Trophoblast cell (in vitro differentiated cells and primary cell): ENCODE data around the gene MXRA7.
"Not testable (repeated sequence)": the region's sequence is repeated elsewhere in the genome, so short reads cannot be mapped to it uniquely, and the experiment has no call there.

Source experiments
- DNase-seq, 2 donors: peaks; one replicate each; pipeline ENCODE4 v3.0.0-alpha.2; 2016
- H2AFZ ChIP-seq: 2 replicates; pipeline ENCODE4 v1.6.1; 2013; ENCODE audit warnings: low read length, moderate library complexity, mild to moderate bottlenecking; ENCODE audit not compliant: insufficient read depth, poor library complexity
- H2AK5ac ChIP-seq: 2 replicates; pipeline ENCODE4 v1.6.1; 2013; ENCODE audit warnings: mild to moderate bottlenecking, low read length
- H2BK120ac ChIP-seq: 2 replicates; pipeline ENCODE4 v1.6.1; 2013; ENCODE audit warnings: low read length, mild to moderate bottlenecking, moderate library complexity; ENCODE audit not compliant: insufficient read depth, poor library complexity
- H2BK12ac ChIP-seq: 2 replicates; pipeline ENCODE4 v1.6.1; 2013; ENCODE audit warnings: mild to moderate bottlenecking, low read length, moderate library complexity
- H2BK5ac ChIP-seq: 2 replicates; pipeline ENCODE4 v1.6.1; 2013; ENCODE audit warnings: low read length, low read depth, moderate library complexity, mild to moderate bottlenecking; ENCODE audit not compliant: poor library complexity
- H3K14ac ChIP-seq: 2 replicates; pipeline ENCODE4 v1.6.1; 2013; ENCODE audit warnings: mild to moderate bottlenecking, low read length
- H3K18ac ChIP-seq: 2 replicates; pipeline ENCODE4 v1.6.1; 2013; ENCODE audit warnings: mild to moderate bottlenecking, low read length
- H3K23ac ChIP-seq: 2 replicates; pipeline ENCODE4 v1.6.1; 2013; ENCODE audit warnings: low read length
- H3K27ac ChIP-seq: 2 replicates; pipeline ENCODE4 v1.5.1; 2013; ENCODE audit warnings: low read depth, mild to moderate bottlenecking, inconsistent platforms, low read length, moderate library complexity
- H3K27me3 ChIP-seq: 2 replicates; pipeline ENCODE4 v1.6.1; 2013; ENCODE audit warnings: inconsistent platforms, mild to moderate bottlenecking, low read length, moderate library complexity; ENCODE audit not compliant: insufficient read depth
- H3K36me3 ChIP-seq, 2 experiments: 1 replicate in 1 of 2; 2 replicates in 1 of 2; pipeline ENCODE4 v1.6.1; 2013; ENCODE audit warnings: low read length in 2 of 2, mild to moderate bottlenecking in 2 of 2, moderate library complexity in 1 of 2; ENCODE audit not compliant: insufficient read depth in 2 of 2, control insufficient read depth in 1 of 2
- H3K4ac ChIP-seq: 2 replicates; pipeline ENCODE4 v1.6.1; 2013; ENCODE audit warnings: low read depth, mild to moderate bottlenecking, low read length, moderate library complexity
- H3K4me1 ChIP-seq, 2 experiments: 1 replicate in 1 of 2; 2 replicates in 1 of 2; pipeline ENCODE4 v1.6.1; 2013; ENCODE audit warnings: low read length in 2 of 2, mild to moderate bottlenecking in 2 of 2, moderate library complexity in 1 of 2; ENCODE audit not compliant: insufficient read depth in 2 of 2, control insufficient read depth in 1 of 2
- H3K4me2 ChIP-seq: 2 replicates; pipeline ENCODE4 v1.6.1; 2013; ENCODE audit warnings: inconsistent platforms, mild to moderate bottlenecking, low read length, moderate library complexity
- H3K4me3 ChIP-seq: 2 replicates; pipeline ENCODE4 v1.5.1; 2013; ENCODE audit warnings: mild to moderate bottlenecking, low read depth, low read length, inconsistent platforms
- H3K79me1 ChIP-seq: one replicate; pipeline ENCODE4 v1.6.1; 2013; ENCODE audit warnings: low read length
- H3K79me2 ChIP-seq: 2 replicates; pipeline ENCODE4 v1.6.1; 2013; ENCODE audit warnings: low read length, mild to moderate bottlenecking; ENCODE audit not compliant: control insufficient read depth, insufficient read depth, poor library complexity
- H3K9ac ChIP-seq: 2 replicates; pipeline ENCODE4 v1.6.1; 2013; ENCODE audit warnings: mild to moderate bottlenecking, low read length
- H3K9me3 ChIP-seq: 2 replicates; pipeline ENCODE4 v1.6.1; 2013; ENCODE audit warnings: low read depth, mild to moderate bottlenecking, control low read depth, inconsistent platforms, low read length; ENCODE audit not compliant: insufficient read depth
- H4K12ac ChIP-seq: 2 replicates; pipeline ENCODE4 v1.6.1; 2013; ENCODE audit warnings: low read depth, mild to moderate bottlenecking, low read length, moderate library complexity
- H4K8ac ChIP-seq: 2 replicates; pipeline ENCODE4 v1.6.1; 2013; ENCODE audit warnings: low read depth, mild to moderate bottlenecking, low read length, moderate library complexity
- H4K91ac ChIP-seq: one replicate; pipeline ENCODE4 v1.6.1; 2013; ENCODE audit warnings: low read depth, mild to moderate bottlenecking, low read length, moderate library complexity
- WGBS: extraction: QIAGEN DNeasy Blood & Tissue Kit; methylation state at CpG from one replicate; pipeline ENCODE4 v1.1.7; 2013; ENCODE audit warnings: missing lambda C conversion rate; ENCODE audit not compliant: insufficient read length, insufficient coverage; ENCODE audit errors: extremely low coverage; 5-methylcytosine and 5-hydroxymethylcytosine counted together

MXRA7 gene

DNA sequence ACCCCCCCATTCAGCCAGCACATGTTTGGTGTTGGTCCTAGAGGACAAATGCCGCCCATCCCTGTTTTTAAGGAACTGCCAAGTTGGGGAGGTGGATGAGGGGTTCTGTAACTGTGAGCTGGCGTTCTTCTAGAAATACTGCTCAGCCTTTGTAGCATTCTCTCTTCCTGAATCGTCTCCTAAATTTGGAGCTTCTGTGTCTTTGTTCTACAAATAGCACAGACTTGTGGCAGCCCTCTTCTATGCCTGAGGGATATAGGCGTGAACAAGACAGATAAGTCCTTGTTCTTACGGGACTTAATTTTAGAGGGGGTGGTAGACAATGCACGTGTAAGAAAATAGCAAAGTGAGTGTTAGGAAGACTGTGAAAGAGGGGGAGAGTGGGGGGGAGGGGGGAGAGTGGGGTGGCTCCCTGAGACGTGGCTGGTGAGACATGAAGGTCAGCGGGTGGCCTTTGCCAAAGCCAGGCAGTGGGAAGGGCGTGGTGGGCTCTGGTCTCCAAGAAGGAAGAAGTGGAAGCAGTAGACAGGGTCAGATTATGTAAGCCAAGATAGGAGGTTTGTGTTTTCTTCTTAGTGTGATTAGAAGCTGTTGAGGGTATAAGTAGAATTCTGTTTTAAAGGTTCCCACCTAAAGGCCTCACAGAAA lies 37.1 kb upstream of the MXRA7 start:
- no peaks in the 10 kb centered on the region for H3K79me2 ChIP-seq
- H2AFZ ChIP-seq = no peak overlapping the region
- H3K27me3 ChIP-seq = no peaks in the 10 kb centered on the region
- H3K4me2 ChIP-seq = no peak overlapping the region
- H3K9me3 ChIP-seq = no peaks in the 10 kb centered on the region
- no CpG with 5 or more reads among the region's 9 CpGs for WGBS
- no peak overlapping the region for H2AK5ac ChIP-seq
- H3K14ac ChIP-seq = no peak overlapping the region
- no peak overlapping the region for H2BK12ac ChIP-seq
- no peak overlapping the region for H4K91ac ChIP-seq
- no peak overlapping the region for H3K4me3 ChIP-seq
- H4K12ac ChIP-seq = no peak overlapping the region
- H3K18ac ChIP-seq = no peak overlapping the region
- no peak overlapping the region for H2BK120ac ChIP-seq
- H2BK5ac ChIP-seq = no peak overlapping the region
- peaks cover 11 to 19% of the 10 kb centered on the region in 2 experiments for H3K36me3 ChIP-seq
- no peaks in the 10 kb centered on the region for H3K79me1 ChIP-seq
- DNase-seq = no peak
- H3K9ac ChIP-seq = no peak overlapping the region
- no peak overlapping the region for H4K8ac ChIP-seq
- no peak overlapping the region for H3K4ac ChIP-seq
- H3K4me1 ChIP-seq = no peaks in the 10 kb centered on the region
- no peak overlapping the region for H3K23ac ChIP-seq
- H3K27ac ChIP-seq = no peak overlapping the region

DNA sequence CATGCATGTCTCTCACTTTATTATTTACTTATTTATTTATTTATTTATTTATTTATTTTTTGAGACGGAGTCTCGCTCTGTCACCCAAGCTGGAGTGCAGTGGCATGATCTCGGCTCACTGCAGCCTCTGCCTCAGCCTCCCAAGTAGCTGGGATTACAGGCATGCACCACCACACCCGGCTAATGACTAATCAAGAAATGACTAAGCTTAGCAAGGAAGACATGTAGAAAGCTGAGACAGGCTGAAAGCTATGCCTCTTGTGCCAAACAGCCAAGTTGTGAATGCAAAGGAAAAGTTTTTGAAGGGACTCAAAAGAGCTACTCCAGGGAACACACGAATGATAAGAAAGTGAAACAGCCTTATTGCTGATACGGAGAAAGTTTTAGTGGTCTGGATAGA lies 35.0 kb upstream of the MXRA7 start:
- H3K4ac ChIP-seq, H3K14ac ChIP-seq, H3K27ac ChIP-seq, H3K9ac ChIP-seq, H4K12ac ChIP-seq, H3K9me3 ChIP-seq, H4K91ac ChIP-seq, H3K18ac ChIP-seq, H2AFZ ChIP-seq, H3K79me2 ChIP-seq, H3K23ac ChIP-seq, H2AK5ac ChIP-seq, H4K8ac ChIP-seq, H3K4me1 ChIP-seq, H3K4me2 ChIP-seq, H3K27me3 ChIP-seq, H2BK12ac ChIP-seq, H3K79me1 ChIP-seq, H3K4me3 ChIP-seq, H2BK5ac ChIP-seq, H2BK120ac ChIP-seq: not testable (repeated sequence)
- H3K36me3 ChIP-seq = peaks cover 10 to 21% of the 10 kb centered on the region in 2 experiments
- WGBS = no CpG with 5 or more reads among the region's 6 CpGs
- DNase-seq = peak; percentile 29 to 64

DNA sequence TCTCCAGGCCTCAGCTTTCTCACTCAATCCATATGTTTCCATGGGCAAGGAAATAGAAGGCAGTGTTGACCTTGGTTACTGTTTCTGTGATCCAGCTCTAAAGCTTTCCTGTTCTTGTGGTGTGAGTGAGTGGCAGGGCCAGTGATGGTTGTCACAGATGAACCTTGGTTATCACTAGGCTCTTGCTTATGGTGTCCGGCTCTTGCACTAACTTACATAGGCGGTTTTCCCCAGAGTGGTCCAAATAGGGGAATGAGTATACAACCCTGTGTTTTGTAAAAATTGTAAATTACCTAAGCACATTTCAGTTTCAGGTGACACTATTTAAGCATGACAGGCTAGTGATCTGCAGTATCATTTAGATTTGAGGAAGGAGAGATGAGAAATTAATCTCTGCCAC lies 34.0 kb upstream of the MXRA7 start:
- no peak overlapping the region for H2BK5ac ChIP-seq
- no peaks in the 10 kb centered on the region for H3K79me1 ChIP-seq
- H3K27ac ChIP-seq = no peak overlapping the region
- H3K27me3 ChIP-seq = no peaks in the 10 kb centered on the region
- no CpG with 5 or more reads among the region's 2 CpGs for WGBS
- H3K4ac ChIP-seq = no peak overlapping the region
- H3K9me3 ChIP-seq = no peaks in the 10 kb centered on the region
- H2BK120ac ChIP-seq = no peak overlapping the region
- H3K18ac ChIP-seq = no peak overlapping the region
- no peak overlapping the region for H4K8ac ChIP-seq
- no peak overlapping the region for H3K4me3 ChIP-seq
- H3K14ac ChIP-seq = no peak overlapping the region
- no peak for DNase-seq
- no peak overlapping the region for H2BK12ac ChIP-seq
- no peak overlapping the region for H3K9ac ChIP-seq
- H3K4me1 ChIP-seq = no peaks in the 10 kb centered on the region
- no peak overlapping the region for H4K91ac ChIP-seq
- no peak overlapping the region for H4K12ac ChIP-seq
- no peak overlapping the region for H3K4me2 ChIP-seq
- H3K23ac ChIP-seq = no peak overlapping the region
- no peak overlapping the region for H2AFZ ChIP-seq
- no peak overlapping the region for H2AK5ac ChIP-seq
- peaks cover 10 to 21% of the 10 kb centered on the region in 2 experiments for H3K36me3 ChIP-seq
- H3K79me2 ChIP-seq = no peaks in the 10 kb centered on the region

DNA sequence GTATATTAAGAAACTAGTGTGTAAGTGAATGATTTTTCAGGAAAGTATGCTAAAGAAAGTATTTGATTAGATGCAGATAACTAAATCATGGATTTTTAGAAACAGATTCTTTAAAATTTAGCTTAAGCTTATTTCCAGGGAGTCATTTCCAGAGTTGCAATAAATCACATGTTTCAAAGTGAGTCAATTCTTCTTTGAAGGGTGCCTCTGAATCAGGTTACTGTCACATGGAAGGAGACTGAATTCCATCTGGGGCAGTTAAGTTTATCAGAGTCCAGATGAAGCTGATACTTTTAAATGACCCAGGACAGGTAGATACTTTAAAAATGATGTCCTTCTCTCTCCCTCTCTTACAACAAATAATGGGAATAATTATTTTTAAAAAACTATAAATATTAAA lies 32.2 kb upstream of the MXRA7 start:
- Histone ChIP-seq H3K9ac (no peak overlapping the region), H3K4me3 (no peak overlapping the region), H3K9me3 (no peaks in the 10 kb centered on the region), H3K79me1 (peaks cover 2% of the 10 kb centered on the region), H3K14ac (no peak overlapping the region), H3K23ac (no peak overlapping the region), H3K4me1 (no peaks in the 10 kb centered on the region), H4K91ac (no peak overlapping the region), H2BK5ac (no peak overlapping the region), H3K36me3 (peaks cover 7 to 18% of the 10 kb centered on the region in 2 experiments), H2BK12ac (no peak overlapping the region), H3K27ac (no peak overlapping the region), H2AK5ac (no peak overlapping the region), H3K27me3 (no peaks in the 10 kb centered on the region), H4K8ac (no peak overlapping the region), H4K12ac (no peak overlapping the region), H3K18ac (no peak overlapping the region), H3K4ac (no peak overlapping the region), H2BK120ac (no peak overlapping the region), H3K79me2 (peaks cover 3% of the 10 kb centered on the region), H3K4me2 (no peak overlapping the region), H2AFZ (no peak overlapping the region)
- DNase-seq = peak in 1 of 2 donors; percentile 55
